Stomach (tissue), 9 donors: ENCODE measurements around the gene SLC25A13. TPM values are rescaled to one million over a fixed set of nuclear protein-coding genes. Genes with fewer than 3 reads are reported as not detected.
"Not testable (repeated sequence)": the region's sequence is repeated elsewhere in the genome, so short reads cannot be mapped to it uniquely, and the experiment has no call there.

ENCODE experiments used
- DNase-seq, 2 donors: peaks; one replicate each; pipeline versions ENCODE4 v3.0.0 to v3.0.0-alpha.2; 2013 to 2019
- H3K27ac ChIP-seq, 5 donors: fragments of 200-600 bp in 4 of 5; sonication (generic) in 4 of 5; one replicate each; pipeline ENCODE4 v1.5.1; 2013 to 2019; ENCODE audit warnings: mild to moderate bottlenecking in 1 of 5, moderate library complexity in 1 of 5
- H3K27me3 ChIP-seq, 3 donors: fragments of 200-600 bp; sonication (generic); one replicate each; pipeline ENCODE4 v1.5.1; 2017 to 2019; ENCODE audit warnings: mixed run types in 1 of 3
- H3K36me3 ChIP-seq, 4 donors: fragments of 200-600 bp; sonication (generic); 1 replicate in 3 of 4; 2 replicates in 1 of 4; pipeline ENCODE4 v1.5.1; 2016 to 2019
- H3K4me1 ChIP-seq, 4 donors: fragments of 200-600 bp; sonication (generic); one replicate each; pipeline ENCODE4 v1.5.1; 2016 to 2019
- H3K4me3 ChIP-seq, 4 donors: fragments of 200-600 bp; sonication (generic) in 3 of 4; one replicate each; pipeline ENCODE4 v1.5.1; 2016 to 2019; ENCODE audit warnings: mild to moderate bottlenecking in 1 of 4
- H3K9me3 ChIP-seq, 4 donors: fragments of 200-600 bp; sonication (generic); one replicate each; pipeline ENCODE4 v1.5.1; 2016 to 2019
- CTCF ChIP-seq, 7 experiments: fragments of 450-650 bp in 4 of 7; fragments of 200-600 bp in 3 of 7; sonication (generic) in 3 of 7; IDR thresholded peaks; one replicate each; pipeline ENCODE4 v1.5.1; 2016 to 2019; ENCODE audit warnings: antibody characterized with exemption in 7 of 7, control low read depth in 2 of 7, mild to moderate bottlenecking in 1 of 7
- EP300 ChIP-seq: sonication (generic); formaldehyde crosslinking; IDR thresholded peaks from one replicate; pipeline ENCODE4 v1.6.1; 2017; ENCODE audit warnings: antibody characterized with exemption
- POLR2A ChIP-seq, 4 donors: fragments of 450-650 bp; IDR thresholded peaks; one replicate each; pipeline ENCODE4 v1.6.1; 2016; ENCODE audit warnings: antibody characterized with exemption in 4 of 4, control low read depth in 2 of 4, mild to moderate bottlenecking in 1 of 4, moderate library complexity in 1 of 4
- POLR2AphosphoS5 ChIP-seq, 3 donors: sonication (generic); formaldehyde crosslinking; IDR thresholded peaks; one replicate each; pipeline ENCODE4 v1.6.1; 2016; ENCODE audit warnings: antibody characterized with exemption in 3 of 3
- WGBS, 5 donors: extraction: QIAGEN DNeasy Blood & Tissue Kit in 3 of 5; methylation state at CpG; one replicate each; pipeline versions ENCODE4 v1.1.5 to v1.1.7; 2013 to 2018; 5-methylcytosine and 5-hydroxymethylcytosine counted together
- intact Hi-C: fragments of 100-400 bp; cut with DNase I; formaldehyde crosslinking; loops from one replicate; pipeline ENCODE4 v1.15.1; 2023; ENCODE audit warnings: low total_unique reads
- polyA plus RNA-seq, 3 donors: library from polyadenylated mRNA; stranded (reverse); fragments of 200-250 nt; gene quantifications; one replicate each; pipeline ENCODE4 v1.2.3, GENCODE V29; 2013
- total RNA-seq, 5 donors: library from RNA; depleted of rRNA; stranded (reverse); fragments of >200 nt; gene quantifications; one replicate each; pipeline versions ENCODE4 v1.1.0 to v1.2.3, GENCODE V29; 2014 to 2016
- donor health status: healthy with polysubstance abuse.
- donor health status: Bipolar disorder and iron deficiency.
- donor health status: healthy.

SLC25A13 gene
- total and polyA plus RNA-seq, 8 donors = 4.1 to 72.0 (median 12.0) TPM

DNA sequence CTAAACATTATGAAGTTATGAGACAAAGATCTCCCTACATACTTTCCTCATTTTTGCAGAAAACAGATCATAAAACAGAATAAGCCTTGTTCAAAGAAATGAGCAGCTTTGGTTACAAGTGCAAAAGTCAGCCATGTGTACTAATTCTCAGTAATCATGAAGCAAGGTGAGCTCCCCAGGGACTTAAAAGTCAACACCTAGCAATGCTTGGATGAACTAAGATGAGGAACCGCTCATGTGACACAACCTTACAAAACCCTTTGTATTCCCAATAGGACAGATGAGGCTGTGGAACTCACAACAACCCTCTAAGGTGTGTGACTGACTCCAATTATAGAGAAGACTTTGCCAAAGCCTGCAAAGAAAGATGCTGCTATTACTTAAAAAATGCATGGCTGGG lies 154.5 kb downstream of the SLC25A13 start:
- H3K27ac ChIP-seq = no peak overlapping the region
- TF ChIP-seq EP300 (no peak), POLR2A (IDR thresholded peaks at IDR 0.05) (no peak), CTCF (IDR thresholded peaks at IDR 0.05) (no peak), POLR2AphosphoS5 (IDR thresholded peaks at IDR 0.05) (no peak)
- WGBS, 5 donors = 92 to 98% (median 95%) methylated on average over 1 of the region's 1 CpG
- intact Hi-C loops = no loop called here
- peaks cover 3 to 65% (median 50%) of the 10 kb centered on the region in 4 donors for H3K36me3 ChIP-seq
- DNase-seq = no peak
- no peak overlapping the region for H3K4me3 ChIP-seq
- no peaks in the 10 kb centered on the region for H3K27me3 ChIP-seq
- H3K9me3 ChIP-seq = no peaks in the 10 kb centered on the region
- peaks cover 0 to 25% (median 13%) of the 10 kb centered on the region in 4 donors for H3K4me1 ChIP-seq

GRCh38 chr7:96161897-96162296 lies 160.0 kb downstream of the SLC25A13 start:
- DNase-seq = no peak
- WGBS, 5 donors = 92 to 98% (median 95%) methylated on average over 3 of the region's 3 CpGs
- Histone ChIP-seq H3K9me3 (no peaks in the 10 kb centered on the region), H3K27me3 (no peaks in the 10 kb centered on the region), H3K4me3 (no peak overlapping the region), H3K4me1 (no peaks in the 10 kb centered on the region), H3K36me3 (peaks cover 0 to 63% (median 45%) of the 10 kb centered on the region in 4 donors), H3K27ac (no peak overlapping the region)
- intact Hi-C loops = no loop called here
- TF ChIP-seq POLR2A (IDR thresholded peaks at IDR 0.05) = no peak
- TF ChIP-seq CTCF (IDR thresholded peaks at IDR 0.05) = no peak
- no peak for TF ChIP-seq POLR2AphosphoS5 (IDR thresholded peaks at IDR 0.05)
- no peak for TF ChIP-seq EP300

- Histone ChIP-seq H3K27me3 (no peaks in the 10 kb centered on the region), H3K36me3 (peaks cover 0 to 46% (median 32%) of the 10 kb centered on the region in 4 donors), H3K4me1 (no peaks in the 10 kb centered on the region), H3K9me3 (no peaks in the 10 kb centered on the region), H3K4me3 (no peak overlapping the region), H3K27ac (no peak overlapping the region)
- TF ChIP-seq EP300 (no peak), POLR2A (IDR thresholded peaks at IDR 0.05) (no peak), CTCF (IDR thresholded peaks at IDR 0.05) (no peak), POLR2AphosphoS5 (IDR thresholded peaks at IDR 0.05) (no peak)
- DNase-seq = no peak
- intact Hi-C loops = no loop called here
- WGBS, 5 donors = 89 to 97% (median 96%) methylated on average over 1 of the region's 1 CpG
Observed at GRCh38 chr7:96157856-96158255, 164.0 kb downstream of the SLC25A13 start.

DNA sequence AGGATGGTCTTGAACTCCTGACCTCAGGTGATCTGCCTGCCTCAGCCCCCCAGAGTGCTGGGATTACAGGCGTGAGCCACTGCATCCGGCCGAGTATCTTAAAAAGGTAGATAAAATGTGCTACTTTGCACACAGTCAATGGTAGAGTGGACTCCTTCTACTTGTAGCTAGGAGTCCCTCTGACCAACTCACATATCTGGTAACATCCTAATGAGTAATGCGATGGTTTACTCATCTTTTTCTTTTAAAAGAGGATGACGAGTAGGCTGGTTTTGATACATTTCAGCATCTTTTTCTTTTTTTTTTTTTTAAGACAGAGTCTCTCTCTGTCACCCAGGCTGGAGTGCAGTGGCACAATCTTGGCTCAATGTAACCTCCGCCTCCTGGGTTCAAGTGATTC lies 167.4 kb downstream of the SLC25A13 start:
- intact Hi-C loops, H3K27ac ChIP-seq, H3K4me1 ChIP-seq, DNase-seq, H3K9me3 ChIP-seq, H3K4me3 ChIP-seq, H3K27me3 ChIP-seq: not testable (repeated sequence)
- 92 to 97% (median 95%) methylated on average over 6 of the region's 6 CpGs for WGBS, 5 donors
- peaks cover 0 to 42% (median 37%) of the 10 kb centered on the region in 4 donors for H3K36me3 ChIP-seq

- Histone ChIP-seq H3K27me3 (no peaks in the 10 kb centered on the region), H3K36me3 (peaks cover 0 to 46% (median 37%) of the 10 kb centered on the region in 4 donors)
- WGBS, 5 donors = 93 to 98% (median 95%) methylated on average over 5 of the region's 5 CpGs
Observed at GRCh38 chr7:96152706-96153105, 169.2 kb downstream of the SLC25A13 start.

More at GRCh38 chr7:96152706-96153105, 169.2 kb downstream of the SLC25A13 start:
- H3K4me1 ChIP-seq = no peaks in the 10 kb centered on the region
- intact Hi-C loops = no loop called here
- no peak for DNase-seq
- H3K9me3 ChIP-seq = no peaks in the 10 kb centered on the region
- no peak overlapping the region for H3K4me3 ChIP-seq
- H3K27ac ChIP-seq = no peak overlapping the region
- TF ChIP-seq POLR2A (IDR thresholded peaks at IDR 0.05) (no peak), EP300 (no peak), POLR2AphosphoS5 (IDR thresholded peaks at IDR 0.05) (no peak), CTCF (IDR thresholded peaks at IDR 0.05) (no peak)
